HG02943 (cell line): ENCODE data around the gene ITPR3.

Experiments
- ATAC-seq: cut with Tn5 transposase; IDR thresholded peaks from one replicate; pipeline ENCODE4 v1.9.1; 2021; ENCODE audit warnings: mild to moderate bottlenecking, low read depth, moderate library complexity; ENCODE audit not compliant: unreplicated experiment

The ITPR3 gene

GRCh38 chr6:33683576-33684427, 62.7 kb downstream of the ITPR3 start:
- ATAC-seq = no peak

- ATAC-seq = no peak
Measured at GRCh38 chr6:33684428-33684896, 63.3 kb downstream of the ITPR3 start.

- ATAC-seq = no peak
Measured at GRCh38 chr6:33684983-33685382, 63.9 kb downstream of the ITPR3 start.

- no peak for ATAC-seq
Measured at GRCh38 chr6:33685411-33686224, 64.5 kb downstream of the ITPR3 start.

GRCh38 chr6:33686225-33686924, 65.3 kb downstream of the ITPR3 start:
- no peak for ATAC-seq

GRCh38 chr6:33686981-33687975, 66.2 kb downstream of the ITPR3 start:
- no peak for ATAC-seq

GRCh38 chr6:33688006-33688405, 66.9 kb downstream of the ITPR3 start:
- ATAC-seq = no peak

- no peak for ATAC-seq
Measured at GRCh38 chr6:33688451-33689147, 67.5 kb downstream of the ITPR3 start.

- no peak for ATAC-seq
Measured at GRCh38 chr6:33689148-33689494, 68.0 kb downstream of the ITPR3 start.

- no peak for ATAC-seq
Measured at GRCh38 chr6:33689879-33690278, 68.8 kb downstream of the ITPR3 start.

- ATAC-seq = no peak
Measured at GRCh38 chr6:33690766-33691165, 69.6 kb downstream of the ITPR3 start.

- ATAC-seq = no peak
Measured at GRCh38 chr6:33691456-33692077, 70.4 kb downstream of the ITPR3 start.

- no peak for ATAC-seq
Measured at GRCh38 chr6:33692078-33692759, 71.1 kb downstream of the ITPR3 start.

- ATAC-seq = no peak
Measured at GRCh38 chr6:33692760-33693158, 71.6 kb downstream of the ITPR3 start.

- no peak for ATAC-seq
Measured at GRCh38 chr6:33693186-33694105, 72.3 kb downstream of the ITPR3 start.

- no peak for ATAC-seq
Measured at GRCh38 chr6:33694401-33694931, 73.3 kb downstream of the ITPR3 start.

- no peak for ATAC-seq
Measured at GRCh38 chr6:33694977-33695376, 73.9 kb downstream of the ITPR3 start.
